ENCODE data around the gene SPTBN5.

Gene SPTBN5

DNA sequence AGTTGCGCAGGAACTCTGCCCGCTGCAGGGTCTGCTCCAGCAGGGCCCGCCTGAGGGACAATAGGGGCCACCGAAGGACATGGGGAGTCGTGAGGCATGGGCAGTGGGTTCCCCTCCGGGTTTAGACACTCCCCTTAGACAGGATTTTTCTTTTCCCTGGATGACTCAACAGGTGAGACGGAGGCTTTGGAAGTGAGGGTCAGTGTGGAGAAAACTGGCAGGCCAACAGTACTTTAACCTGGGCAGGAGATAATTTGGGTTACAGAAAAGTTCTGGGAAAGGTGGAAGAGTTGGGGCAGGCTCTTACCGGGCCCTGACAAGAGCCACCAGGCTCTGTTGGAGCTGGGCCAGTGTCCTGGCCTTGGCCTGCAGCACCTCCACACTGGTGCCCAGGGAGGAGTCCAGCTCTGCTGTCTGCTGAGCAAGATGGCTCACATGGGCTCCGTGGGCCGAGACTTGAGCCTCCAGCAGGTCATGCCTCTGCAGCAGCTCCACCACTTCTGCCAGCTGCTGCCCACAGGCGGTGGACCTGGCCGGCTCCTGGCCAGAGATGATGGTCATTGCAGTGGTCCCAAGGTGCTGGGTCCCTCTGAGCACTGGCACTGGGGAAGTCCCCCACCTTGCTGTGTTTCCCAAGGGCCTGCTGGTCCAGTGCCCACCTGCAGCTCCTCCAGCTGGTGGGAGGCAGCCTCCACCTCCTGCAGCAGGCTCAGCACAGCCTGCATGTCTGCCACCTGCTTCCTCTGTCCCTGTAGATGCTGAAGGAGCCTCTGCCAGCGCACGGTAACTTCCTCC, 11.0 kb downstream of the SPTBN5 start:
- DNase-seq (ENCODE audit: low spot score) = no peak

DNA sequence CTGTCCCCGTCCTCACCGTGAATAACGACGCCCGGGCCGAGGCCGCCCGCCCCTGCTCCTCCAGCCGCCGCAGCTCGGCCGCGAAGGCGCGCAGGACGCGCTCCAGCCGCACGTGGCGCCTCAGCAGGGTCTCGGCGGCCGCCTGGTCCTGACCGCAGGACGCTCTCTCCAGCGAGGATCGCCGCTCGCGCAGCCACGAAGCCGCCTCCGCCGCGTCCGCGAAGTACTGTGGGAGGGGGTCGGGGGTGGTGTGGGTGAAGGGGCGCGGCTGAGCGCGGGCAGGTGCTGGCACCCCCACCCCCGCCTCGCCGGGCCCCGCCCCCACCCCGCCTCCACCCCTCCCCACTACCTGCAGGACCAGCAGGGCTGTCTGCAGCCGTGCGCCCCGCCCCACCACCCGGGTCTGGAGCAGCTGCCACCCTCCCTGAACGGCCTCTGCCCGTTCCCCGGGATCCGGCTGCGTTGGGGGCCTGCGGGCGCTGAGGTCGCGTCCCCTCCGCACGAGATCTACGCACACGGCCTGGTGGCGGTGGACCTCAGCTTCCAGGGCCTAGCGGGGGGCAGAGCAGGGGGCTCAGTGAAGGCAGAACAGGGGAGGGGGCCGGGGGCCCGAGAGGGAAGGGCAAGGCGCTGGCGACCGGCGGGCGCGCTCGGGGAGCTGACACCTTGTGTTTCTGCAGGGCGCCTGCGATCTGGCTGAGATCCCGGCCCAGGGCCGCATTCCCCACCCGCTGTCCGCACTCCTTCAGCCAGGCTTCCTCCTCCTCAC, 11.7 kb downstream of the SPTBN5 start:
- no peak for DNase-seq (ENCODE audit: low spot score)

DNA sequence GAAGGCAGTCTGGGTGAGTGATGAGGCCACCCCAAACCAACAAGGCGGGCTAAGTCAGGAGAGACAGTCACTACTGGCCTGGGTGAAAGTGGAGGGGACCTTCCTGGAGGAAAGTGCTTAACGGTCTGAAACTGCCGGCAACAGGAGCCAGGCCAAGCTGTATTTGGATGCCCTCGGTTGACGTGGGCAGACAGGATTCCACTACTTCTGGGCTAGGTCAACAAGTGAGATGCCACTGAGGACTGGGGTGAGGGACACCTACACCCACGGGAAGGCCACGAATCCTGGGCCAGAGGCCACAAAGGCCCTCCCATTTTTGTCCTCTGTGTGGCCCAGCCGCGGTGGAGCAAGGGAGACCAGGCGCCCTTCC, 12.3 kb downstream of the SPTBN5 start:
- no peak for DNase-seq (ENCODE audit: low spot score)

DNA sequence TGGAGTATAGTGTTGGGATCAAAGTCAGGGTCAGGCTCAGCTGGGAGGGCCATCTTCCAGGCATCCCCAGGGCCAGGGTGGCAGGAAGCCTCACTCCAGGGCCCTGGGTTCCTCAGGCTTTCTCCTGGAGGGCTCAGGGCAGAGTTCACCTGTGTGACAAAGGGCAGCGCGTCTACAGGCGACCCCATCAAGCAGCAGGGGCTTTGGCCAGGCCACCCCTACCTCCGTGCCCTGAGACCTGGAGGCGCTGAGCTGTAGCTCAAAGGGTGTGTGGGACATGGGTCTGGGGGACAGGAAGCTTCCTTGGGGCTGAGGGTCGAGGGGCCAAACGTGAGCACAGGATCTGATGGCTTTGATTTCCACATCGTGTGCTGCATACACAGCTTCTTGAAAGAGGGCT, 12.8 kb downstream of the SPTBN5 start:
- DNase-seq (ENCODE audit: low spot score) = no peak

DNA sequence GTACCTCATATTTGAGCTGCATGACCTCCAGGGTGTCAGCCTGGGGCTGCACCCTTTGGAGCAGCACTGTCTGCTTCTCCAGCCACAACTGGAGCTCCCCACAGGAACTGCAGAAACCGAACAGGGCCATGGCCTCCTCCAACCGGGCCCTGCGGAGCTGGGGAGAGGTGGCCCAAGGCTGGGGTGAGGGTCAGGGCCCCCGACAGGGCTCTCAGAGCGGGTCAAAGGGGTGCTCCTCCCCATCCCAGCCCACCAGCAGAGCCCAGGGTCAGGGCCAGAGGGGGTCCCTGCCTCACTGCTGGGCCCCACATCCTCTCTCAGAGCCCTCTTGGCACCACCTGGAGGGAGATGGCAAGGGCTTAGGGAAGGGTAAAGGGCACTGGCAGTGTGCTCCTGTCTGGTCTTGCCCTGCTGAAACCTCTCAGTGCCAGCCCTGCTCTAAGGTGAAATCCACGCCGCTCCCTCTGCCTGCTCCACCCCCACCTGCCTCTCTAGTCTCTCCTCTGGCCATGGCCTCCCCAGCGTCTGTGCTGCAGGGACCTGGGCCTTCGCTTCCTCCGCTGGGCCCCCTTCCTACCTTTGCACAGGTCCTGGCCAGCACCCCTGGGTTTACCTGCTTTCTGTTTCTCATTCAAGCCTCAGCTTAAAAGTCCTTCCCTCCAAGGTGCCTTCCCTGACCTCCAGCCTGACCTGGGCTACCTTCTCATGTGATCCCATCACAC, 13.5 kb downstream of the SPTBN5 start:
- no peak for DNase-seq (ENCODE audit: low spot score)

DNA sequence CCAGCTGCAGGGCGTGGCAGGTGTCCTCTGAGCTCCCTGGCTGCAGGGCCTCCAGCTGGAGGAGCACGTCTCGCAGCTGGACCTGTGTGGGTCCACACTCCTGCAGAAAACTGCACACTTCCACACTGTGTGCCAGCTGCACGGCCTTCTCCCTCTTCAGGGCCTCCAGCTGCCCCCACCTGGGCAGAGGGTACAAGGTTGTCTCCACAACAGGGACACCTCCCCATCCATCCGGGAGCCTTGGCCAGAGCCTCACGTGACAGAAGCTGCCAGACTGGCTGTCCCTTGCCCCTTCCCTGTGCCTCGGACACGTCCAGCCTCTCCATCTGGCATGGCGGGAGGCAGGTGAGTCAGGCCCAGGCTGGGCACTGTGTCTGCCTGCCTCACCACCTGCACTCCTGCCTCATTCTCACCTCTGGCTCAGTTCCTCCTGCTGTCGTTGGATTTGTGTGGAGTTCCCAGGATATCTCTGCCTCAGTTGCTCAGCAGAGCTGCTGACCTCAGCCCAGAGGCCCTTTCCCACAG, 14.5 kb downstream of the SPTBN5 start:
- no peak for DNase-seq (ENCODE audit: low spot score)

DNA sequence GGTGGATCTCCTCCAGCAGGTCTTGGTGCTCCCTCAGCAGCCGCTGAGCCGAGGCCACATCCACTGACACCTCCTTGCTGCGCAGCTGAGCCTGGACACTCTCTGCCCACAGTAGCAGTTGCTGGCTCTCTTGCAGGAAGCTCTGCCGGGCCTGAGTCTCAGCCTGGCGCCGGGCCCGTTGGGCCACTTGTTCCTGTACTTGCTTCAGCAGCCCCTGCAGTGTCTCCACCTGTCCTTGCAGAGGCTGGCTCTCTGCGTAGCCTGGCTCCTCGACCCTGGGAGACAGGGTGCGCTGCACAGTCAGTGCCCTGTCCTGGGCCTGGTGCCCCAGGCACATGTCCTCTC, 15.5 kb downstream of the SPTBN5 start:
- no peak for DNase-seq (ENCODE audit: low spot score)

DNA sequence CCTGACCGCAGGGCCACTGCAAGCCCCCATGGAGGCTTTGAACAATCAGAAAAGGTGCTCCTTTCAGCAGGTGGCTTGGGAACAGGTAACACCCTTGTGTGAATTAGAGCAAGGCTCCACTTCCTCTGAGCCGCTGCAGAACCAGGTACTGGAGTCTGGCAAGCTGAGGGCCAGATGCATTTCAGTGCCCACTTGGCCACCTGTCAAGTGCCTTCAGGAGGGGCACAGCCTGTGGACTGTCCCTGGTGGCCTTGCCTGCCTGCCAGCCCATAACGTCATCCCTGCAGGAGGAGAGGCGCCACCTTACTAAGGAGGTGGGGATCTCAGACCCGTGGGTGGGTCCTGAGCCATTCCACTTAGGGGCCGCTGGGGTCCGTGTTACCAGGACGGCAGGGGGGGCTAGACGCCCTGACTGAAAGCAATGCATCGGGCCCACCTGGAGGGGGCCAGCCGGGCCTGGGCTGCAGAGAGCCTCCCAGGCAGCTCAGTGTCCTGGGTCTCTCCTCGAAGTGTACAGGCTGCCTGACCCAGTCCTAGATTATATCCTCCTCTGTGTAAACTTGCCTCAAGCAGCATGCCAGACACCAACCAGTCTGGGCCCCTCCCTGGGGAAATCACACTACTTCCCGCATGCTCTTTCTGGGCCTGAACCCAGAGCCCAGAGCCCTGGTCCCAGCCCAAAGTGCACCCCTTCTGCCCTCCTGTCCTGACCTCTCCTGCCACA, 16.1 kb downstream of the SPTBN5 start:
- no peak for DNase-seq (ENCODE audit: low spot score)

DNA sequence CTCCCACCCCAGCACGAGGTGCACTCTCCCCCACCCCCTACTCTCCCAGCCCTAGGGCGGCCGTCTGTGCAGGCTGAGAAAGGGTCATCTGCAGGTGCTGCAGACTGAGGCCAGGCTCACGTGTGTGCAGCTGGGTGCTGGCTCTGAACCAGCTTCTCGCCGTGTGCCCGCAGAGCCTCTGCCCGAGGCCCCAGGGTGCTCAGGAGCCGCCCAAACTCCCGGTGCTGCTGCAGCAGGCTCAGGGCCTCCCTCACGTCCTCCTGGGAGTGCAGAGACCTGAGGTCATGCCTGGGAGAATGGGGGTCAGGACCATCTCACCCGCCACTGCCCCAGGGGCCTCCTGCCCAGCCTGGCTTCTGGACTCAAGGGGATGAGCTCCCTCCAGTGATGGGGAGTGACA, 17.2 kb downstream of the SPTBN5 start:
- DNase-seq (ENCODE audit: low spot score) = no peak

DNA sequence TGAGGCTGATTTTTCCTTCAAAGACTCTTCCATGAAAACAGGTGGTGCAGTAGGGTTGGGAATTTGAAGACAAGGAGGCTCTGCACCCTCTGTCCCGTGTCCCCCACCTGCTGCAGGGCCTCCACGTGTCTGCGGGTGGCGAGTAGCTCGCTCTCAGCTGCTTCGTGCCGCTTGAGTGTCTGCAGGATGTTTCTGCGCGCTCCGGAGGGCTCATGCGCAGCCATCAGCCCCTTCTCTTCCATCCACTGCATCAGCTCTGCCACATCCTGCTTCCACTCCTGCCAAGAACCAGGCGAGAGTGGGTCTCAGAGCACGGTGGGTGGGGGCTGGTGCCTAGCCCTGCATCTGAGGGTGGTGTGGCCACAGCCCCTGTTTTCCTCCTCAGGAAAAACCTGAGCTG, 17.8 kb downstream of the SPTBN5 start:
- DNase-seq (ENCODE audit: low spot score) = no peak

DNA sequence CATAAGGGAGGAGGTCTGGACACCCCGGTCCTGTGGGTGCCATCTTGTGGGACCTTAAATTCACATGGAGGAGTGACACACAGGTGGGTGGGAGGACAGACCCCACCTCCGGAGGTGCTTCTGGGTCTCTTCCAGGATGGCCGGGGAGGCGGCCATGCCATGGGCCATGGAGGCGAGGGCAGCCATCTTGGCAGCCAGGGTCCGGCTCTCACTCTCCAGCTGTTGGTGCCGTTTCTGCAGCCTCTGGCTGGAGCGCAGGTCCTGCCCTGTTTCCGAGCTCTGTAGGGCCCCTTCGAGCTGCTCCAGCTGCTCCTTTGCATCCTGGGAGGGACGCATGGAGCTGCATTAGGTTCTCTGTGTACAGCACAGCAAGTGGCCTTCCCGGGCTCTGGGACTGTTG, 19.1 kb downstream of the SPTBN5 start:
- no peak for DNase-seq (ENCODE audit: low spot score)

DNA sequence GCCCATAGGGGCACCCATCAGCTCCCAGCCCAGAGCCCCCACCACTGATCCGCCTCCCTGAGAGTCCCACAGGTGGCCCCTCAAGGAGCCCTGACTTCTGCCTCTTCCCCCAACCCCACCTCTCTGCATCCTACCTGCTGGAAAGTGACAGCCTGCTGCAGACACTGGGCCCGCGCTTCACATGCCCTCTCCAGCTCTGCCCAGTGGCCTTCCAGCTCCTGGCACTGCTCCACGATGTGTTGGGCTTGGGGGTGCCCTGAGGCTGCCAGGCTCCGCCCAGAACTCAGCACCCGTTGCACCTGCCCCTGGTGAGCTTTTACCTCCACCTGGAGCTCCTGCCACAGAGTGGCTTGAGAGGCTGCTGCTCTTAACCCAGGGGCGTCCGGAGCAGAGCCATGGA, 20.1 kb downstream of the SPTBN5 start:
- no peak for DNase-seq (ENCODE audit: low spot score)

DNA sequence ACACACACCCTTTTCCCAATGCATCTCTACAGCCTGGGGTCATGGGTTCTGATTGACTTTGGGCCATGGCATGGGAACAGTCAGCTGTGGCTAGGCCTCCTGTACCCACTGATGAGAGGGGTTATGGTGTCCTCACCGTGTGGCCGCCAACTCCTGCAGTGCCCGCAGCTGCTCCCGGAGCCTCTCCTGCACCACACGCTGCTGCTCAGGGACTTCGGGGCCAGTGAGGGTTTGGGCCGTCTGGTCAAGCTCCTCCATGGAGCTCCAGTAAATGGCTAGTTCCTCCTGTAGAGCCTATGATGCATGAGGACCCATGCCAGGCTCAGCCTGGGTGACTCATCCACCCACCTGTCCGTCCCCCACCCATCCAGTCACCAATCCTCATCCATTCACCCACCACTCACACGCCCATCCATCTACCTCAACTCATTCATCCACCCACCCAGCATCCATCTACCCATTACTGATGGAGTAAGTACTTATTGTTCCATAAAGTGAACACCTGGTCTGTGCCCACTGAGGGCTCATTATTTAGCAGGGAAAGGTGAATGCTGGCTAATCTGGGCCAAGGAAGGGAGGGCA, 21.6 kb downstream of the SPTBN5 start:
- DNase-seq (ENCODE audit: low spot score) = no peak

DNA sequence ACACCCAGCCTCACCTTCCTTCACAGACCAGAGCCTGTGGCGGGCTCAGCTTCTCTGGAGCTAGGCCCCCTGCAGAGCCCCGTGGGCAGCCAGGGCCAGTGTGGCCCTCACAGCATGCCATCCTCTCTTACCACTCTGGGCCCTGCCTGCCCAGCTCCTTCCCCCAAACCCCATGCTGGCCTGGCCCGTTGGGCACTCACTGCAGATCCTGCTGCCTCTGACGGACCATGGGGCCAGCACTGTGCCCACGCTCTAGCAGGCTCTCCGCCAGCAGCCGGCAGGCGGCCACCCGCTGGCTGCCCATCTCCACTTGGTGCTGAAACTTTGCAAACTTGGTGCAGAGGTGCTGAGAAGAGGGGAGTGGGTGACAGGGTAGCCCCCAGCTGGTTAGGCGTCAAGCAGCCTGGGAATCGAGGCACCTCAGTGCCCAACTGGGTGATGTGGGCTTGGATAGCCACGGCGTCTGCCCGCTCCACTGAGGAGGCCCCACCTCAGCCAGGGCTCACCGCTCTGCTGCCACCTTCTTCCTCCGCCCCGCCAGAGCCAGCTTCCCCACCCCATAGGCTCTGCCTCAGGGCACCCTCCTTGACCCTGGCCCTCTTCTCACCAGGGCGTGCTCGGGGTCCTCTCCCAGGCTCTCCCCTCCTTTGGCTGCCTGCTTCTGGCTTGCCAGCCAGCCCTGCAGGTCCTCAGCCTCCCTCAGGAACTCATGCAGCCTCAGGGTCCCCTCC, 22.5 kb downstream of the SPTBN5 start:
- no peak for DNase-seq (ENCODE audit: low spot score)

DNA sequence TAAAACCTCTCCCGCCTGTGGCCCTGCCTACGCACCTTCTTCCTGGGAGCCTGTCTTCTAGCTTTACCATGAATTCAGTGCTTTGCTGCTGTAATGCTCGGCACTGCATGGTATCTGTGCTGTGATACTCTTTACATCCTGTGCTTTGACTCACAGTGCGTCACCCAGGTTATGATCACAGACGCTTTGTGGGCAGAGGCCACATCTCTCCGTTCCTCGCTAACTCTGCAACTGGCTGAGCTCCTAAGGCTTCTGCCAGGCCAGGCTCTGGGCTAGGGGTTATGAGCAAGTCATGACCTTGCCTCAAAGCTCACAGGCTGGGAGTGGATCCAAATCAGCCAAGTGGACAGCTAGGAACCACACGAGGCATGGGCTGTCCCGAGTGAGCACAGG, 23.2 kb downstream of the SPTBN5 start:
- DNase-seq (ENCODE audit: low spot score) = peak; percentile 17

DNA sequence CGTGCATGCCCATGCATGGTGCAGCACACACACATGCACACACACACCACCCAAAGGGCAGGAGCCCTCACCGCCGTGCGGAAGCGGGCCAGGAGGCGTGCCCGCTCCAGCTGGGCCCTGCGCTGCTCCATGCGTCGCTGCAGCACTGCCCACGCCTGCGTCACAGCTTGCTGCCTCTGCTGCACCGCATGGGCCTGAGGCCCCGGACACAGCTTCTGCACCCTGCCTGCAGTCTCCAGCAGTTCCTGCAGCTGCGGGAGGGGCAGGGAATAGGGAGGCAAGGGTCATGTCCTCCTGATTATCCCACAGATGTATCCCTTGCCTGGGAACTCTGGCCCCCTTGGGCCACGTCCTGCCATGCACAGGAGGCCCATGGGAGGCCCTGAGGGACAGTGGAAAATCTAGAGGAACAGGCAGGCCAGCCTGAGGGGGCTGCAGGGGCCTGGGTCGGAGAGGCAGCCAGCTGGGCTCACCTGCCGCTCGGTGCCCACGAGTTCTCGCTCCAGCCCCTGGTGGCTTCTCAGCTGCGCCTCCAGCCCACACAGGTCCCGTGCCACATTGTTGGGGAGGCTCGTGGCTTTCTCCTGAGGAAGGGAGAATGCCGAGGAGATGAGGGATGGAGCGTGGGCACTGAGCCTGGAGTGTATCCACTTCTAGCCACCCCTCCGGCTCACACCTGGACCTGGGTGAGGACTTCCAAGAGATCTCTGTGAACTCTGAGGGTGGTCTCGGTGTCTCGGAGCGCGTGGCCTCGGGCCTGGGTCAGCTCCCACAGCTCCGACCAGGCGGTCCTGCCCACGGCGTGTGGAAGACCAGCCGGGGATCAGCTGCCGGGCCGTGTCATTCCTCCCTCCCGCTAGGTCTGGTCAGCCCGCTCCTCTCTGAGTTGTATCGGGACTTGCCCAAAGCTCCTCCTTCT, 23.8 kb downstream of the SPTBN5 start:
- no peak for DNase-seq (ENCODE audit: low spot score)

DNA sequence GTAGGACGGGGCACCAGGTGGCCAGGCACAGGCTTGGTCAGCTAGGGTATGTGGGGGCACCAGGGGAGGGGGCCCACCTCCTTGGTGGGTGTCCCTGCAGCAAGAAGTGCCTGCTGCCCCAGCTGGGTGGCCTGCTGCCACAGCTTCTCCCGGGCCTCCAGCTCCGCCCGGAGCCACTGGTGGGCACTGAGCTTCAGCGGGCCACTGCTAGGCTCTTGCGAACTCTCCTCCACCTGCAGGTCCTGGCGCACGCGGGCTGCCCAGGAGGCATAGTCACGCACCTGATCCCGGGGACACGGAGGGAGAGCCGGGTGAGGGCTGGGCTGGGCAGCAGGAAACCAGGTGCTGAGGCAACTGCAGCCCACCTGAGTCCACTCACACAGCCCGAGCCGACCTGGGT, 25.5 kb downstream of the SPTBN5 start:
- DNase-seq (ENCODE audit: low spot score) = no peak

DNA sequence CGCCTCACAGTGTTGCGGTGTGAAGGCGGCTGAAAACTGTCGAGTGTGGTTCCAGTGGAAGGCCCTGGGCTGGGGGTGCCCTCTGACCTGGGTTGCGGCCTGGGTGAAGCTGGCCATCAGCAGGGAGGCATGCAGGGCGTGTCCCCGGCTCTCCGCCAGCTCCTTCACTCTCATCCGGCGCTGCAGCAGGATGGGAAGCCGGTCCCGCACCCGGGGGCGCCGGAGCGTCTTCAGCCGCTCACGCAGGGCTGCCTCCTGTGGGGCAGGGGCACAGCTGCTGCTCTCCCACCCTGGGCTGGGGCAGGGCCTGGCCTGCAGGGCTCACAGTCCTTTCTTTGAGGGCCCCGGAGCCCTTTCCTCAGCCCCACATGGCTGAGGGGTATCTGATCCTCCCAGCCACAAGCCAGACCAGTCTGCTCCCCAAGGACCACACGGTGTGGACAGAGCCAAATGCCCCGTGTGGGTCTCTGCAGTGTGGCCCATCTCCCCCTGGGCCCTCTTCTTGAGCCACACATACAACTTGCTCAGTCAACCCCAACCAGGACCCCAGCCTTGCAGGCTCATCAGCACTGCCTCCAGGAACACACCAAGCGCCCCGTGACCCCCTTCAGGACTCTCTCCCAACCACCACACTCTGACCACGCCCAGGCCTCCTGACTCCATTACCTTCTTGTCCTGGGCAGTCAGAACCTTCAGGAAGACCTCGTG, 26.8 kb downstream of the SPTBN5 start:
- no peak for DNase-seq (ENCODE audit: low spot score)

DNA sequence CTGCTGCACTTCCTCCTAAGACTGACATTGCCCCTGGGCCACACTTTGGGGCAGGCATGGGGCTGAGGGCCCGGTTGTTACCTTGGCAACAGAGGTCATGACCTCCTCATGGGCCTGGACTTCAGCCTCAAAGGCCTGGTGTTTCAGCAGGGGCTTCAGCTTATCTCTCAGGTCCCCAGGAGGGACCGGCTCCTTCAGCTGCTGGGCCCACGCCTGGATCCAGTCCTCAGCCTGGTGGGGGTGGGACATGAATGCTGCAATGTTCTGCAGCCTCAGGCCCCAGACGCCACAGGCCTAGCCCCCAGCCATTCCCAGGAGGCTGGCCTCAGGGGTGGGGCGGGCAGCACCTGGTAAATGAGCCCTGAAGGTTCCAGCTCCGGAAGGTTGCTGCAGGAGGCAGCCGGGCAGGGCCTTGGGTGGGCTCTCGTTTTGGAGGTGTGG, 27.6 kb downstream of the SPTBN5 start:
- no peak for DNase-seq (ENCODE audit: low spot score)
